Keratinocyte (primary cell): ENCODE results near the gene UQCC3. TPM values are rescaled to one million over a fixed set of nuclear protein-coding genes. Genes with fewer than 3 reads are reported as not detected.

Source experiments
- DNase-seq: peaks from one replicate; pipeline ENCODE4 v3.0.0-alpha.2; 2011; ENCODE audit warnings: low read depth, missing footprints, low spot score
- FAIRE-seq: peaks from 2 replicates; lab custom pipeline; 2011; peaks lifted over from hg19 to GRCh38; lab: Jason Lieb, UNC
- H2AFZ ChIP-seq: 2 replicates; pipeline ENCODE4 v1.6.0; 2012; ENCODE audit warnings: low read length, control low read depth, inconsistent platforms; ENCODE audit not compliant: control insufficient read depth
- H3K27ac ChIP-seq: 2 replicates; pipeline ENCODE4 v1.5.1; 2011; ENCODE audit warnings: low read length; ENCODE audit not compliant: control insufficient read depth, insufficient read depth
- H3K27me3 ChIP-seq: 3 replicates; pipeline ENCODE4 v1.6.0; 2011; ENCODE audit warnings: low read length; ENCODE audit not compliant: control insufficient read depth, insufficient read depth; ENCODE audit errors: extremely low read depth
- H3K36me3 ChIP-seq, 2 experiments: 2 replicates in 1 of 2; 3 replicates in 1 of 2; pipeline ENCODE4 v1.5.1; 2011; ENCODE audit warnings: low read length in 2 of 2, mild to moderate bottlenecking in 1 of 2; ENCODE audit not compliant: control insufficient read depth in 2 of 2, insufficient read depth in 2 of 2; ENCODE audit errors: extremely low read depth in 1 of 2
- H3K4me1 ChIP-seq: 3 replicates; pipeline ENCODE4 v1.5.1; 2011; ENCODE audit warnings: low read length; ENCODE audit not compliant: control insufficient read depth, insufficient read depth; ENCODE audit errors: extremely low read depth
- H3K4me2 ChIP-seq: 3 replicates; pipeline ENCODE4 v1.6.0; 2011; ENCODE audit warnings: low read depth, low read length; ENCODE audit not compliant: control insufficient read depth, insufficient read depth; ENCODE audit errors: extremely low read depth
- H3K4me3 ChIP-seq, 3 experiments: fragments of 200-600 bp in 1 of 3; sonication (generic) in 1 of 3; 2 replicates in 2 of 3; 3 replicates in 1 of 3; pipeline ENCODE4 v1.5.1; 2011 to 2016; ENCODE audit warnings: low read length in 3 of 3, mild to moderate bottlenecking in 3 of 3, control low read depth in 2 of 3, inconsistent platforms in 1 of 3, low read depth in 1 of 3, mixed read lengths in 1 of 3, mixed run types in 1 of 3, moderate library complexity in 1 of 3; ENCODE audit not compliant: control insufficient read depth in 2 of 3, insufficient read depth in 2 of 3; ENCODE audit errors: extremely low read depth in 1 of 3
- H3K79me2 ChIP-seq: 2 replicates; pipeline ENCODE4 v1.6.0; 2012; ENCODE audit warnings: low read length; ENCODE audit not compliant: control insufficient read depth, insufficient read depth
- H3K9ac ChIP-seq: 3 replicates; pipeline ENCODE4 v1.6.0; 2011; ENCODE audit warnings: low read length; ENCODE audit not compliant: control insufficient read depth, insufficient read depth; ENCODE audit errors: extremely low read depth
- H3K9me1 ChIP-seq: 3 replicates; pipeline ENCODE4 v1.6.0; 2011; ENCODE audit warnings: low read length; ENCODE audit not compliant: control insufficient read depth, insufficient read depth; ENCODE audit errors: extremely low read depth
- H3K9me3 ChIP-seq: 2 replicates; pipeline ENCODE4 v1.5.1; 2012; ENCODE audit warnings: low read depth, low read length; ENCODE audit not compliant: control insufficient read depth
- H4K20me1 ChIP-seq: 3 replicates; pipeline ENCODE4 v1.6.0; 2011; ENCODE audit warnings: low read length; ENCODE audit not compliant: control insufficient read depth, insufficient read depth; ENCODE audit errors: extremely low read depth
- CTCF ChIP-seq, 3 experiments: IDR thresholded peaks in 1 of 3; conservative IDR thresholded peaks in 1 of 3; optimal IDR thresholded peaks in 1 of 3; 2 replicates in 2 of 3; 3 replicates in 1 of 3; pipeline versions ENCODE3 to v1.5.1; 2011; ENCODE audit warnings: low read length in 3 of 3, mild to moderate bottlenecking in 3 of 3, moderate library complexity in 2 of 3, control low read depth in 1 of 3, inconsistent platforms in 1 of 3; ENCODE audit not compliant: insufficient read depth in 2 of 3; ENCODE audit errors: extremely low read depth in 1 of 3
- EZH2 ChIP-seq: IDR thresholded peaks from one replicate; pipeline ENCODE4 v1.6.1; 2012; ENCODE audit warnings: inconsistent platforms, mild to moderate bottlenecking, low read length, moderate library complexity
- dilution Hi-C: fragments of 300-500 bp; cut with MboI; formaldehyde crosslinking; loops from one replicate; pipeline ENCODE4 v1.7.0; 2020; ENCODE audit warnings: low sequenced_read_pairs; ENCODE audit not compliant: extremely low pct_ligation_motif_present
- polyA plus RNA-seq, 5 experiments: library from polyadenylated mRNA; depleted of rRNA in 3 of 5; stranded (reverse) in 3 of 5; stranded (forward) in 1 of 5; unstranded in 1 of 5; fragments of >200 nt; gene quantifications; 1 replicate in 1 of 5; 2 replicates in 3 of 5; 3 replicates in 1 of 5; pipeline versions ENCODE4 v1.2.1 to v1.2.3, GENCODE V29; 2011 to 2012; ENCODE audit warnings: missing spikeins in 2 of 5, low read depth in 1 of 5, low replicate concordance in 1 of 5

The UQCC3 gene
- polyA plus RNA-seq, 1 donor (not counting 4 experiments of a cell fraction or from before 2014, with no cell fraction given), result 8.6 TPM

GRCh38 chr11:62677156-62677555, 5.7 kb downstream of the UQCC3 start:
- no peak overlapping the region for H3K4me2 ChIP-seq
- H3K9me1 ChIP-seq, result no peaks in the 10 kb centered on the region
- peaks cover 36% of the 10 kb centered on the region for H3K79me2 ChIP-seq
- DNase-seq, result no peak
- dilution Hi-C loops, result no loop called here
- no peak for TF ChIP-seq CTCF (optimal IDR thresholded peaks at IDR 0.05 in 1 of 3, IDR thresholded peaks at IDR 0.05 in 1 of 3, conservative IDR thresholded peaks at IDR 0.05 in 1 of 3; ENCODE audit: extremely low read depth in 1 of 3, insufficient read depth in 2 of 3, low read length in 3 of 3)
- TF ChIP-seq EZH2, result no peak
- FAIRE-seq, result no peak
- no peaks in the 10 kb centered on the region for H3K9me3 ChIP-seq
- no peak overlapping the region for H3K4me3 ChIP-seq
- H3K36me3 ChIP-seq, result peaks cover 11 to 19% of the 10 kb centered on the region in 2 experiments
- H3K4me1 ChIP-seq, result peaks cover 20% of the 10 kb centered on the region
- no peak overlapping the region for H3K9ac ChIP-seq
- no peak overlapping the region for H2AFZ ChIP-seq
- no peaks in the 10 kb centered on the region for H3K27me3 ChIP-seq
- peak overlapping the region; percentile 14 for H3K27ac ChIP-seq
- H4K20me1 ChIP-seq, result no peaks in the 10 kb centered on the region

- H3K27ac ChIP-seq, result peak overlapping the region; percentile 91
- TF ChIP-seq CTCF (optimal IDR thresholded peaks at IDR 0.05 in 1 of 3, IDR thresholded peaks at IDR 0.05 in 1 of 3, conservative IDR thresholded peaks at IDR 0.05 in 1 of 3; ENCODE audit: extremely low read depth in 1 of 3, insufficient read depth in 2 of 3, low read length in 3 of 3) (no peak), EZH2 (no peak)
- no peaks in the 10 kb centered on the region for H3K9me1 ChIP-seq
- peak overlapping the region; percentile 95 for H3K9ac ChIP-seq
- H3K4me2 ChIP-seq, result peak overlapping the region; percentile 99
- no peak for FAIRE-seq
- H4K20me1 ChIP-seq, result no peaks in the 10 kb centered on the region
- DNase-seq, result no peak
- peaks cover 20% of the 10 kb centered on the region for H3K4me1 ChIP-seq
- H3K36me3 ChIP-seq, result peaks cover 11 to 19% of the 10 kb centered on the region in 2 experiments
- peak overlapping the region; percentile 93 to 100 (median 97) for H3K4me3 ChIP-seq
- H3K9me3 ChIP-seq, result no peaks in the 10 kb centered on the region
- peaks cover 32% of the 10 kb centered on the region for H3K79me2 ChIP-seq
- no peak overlapping the region for H2AFZ ChIP-seq
- dilution Hi-C loops, result no loop called here
- H3K27me3 ChIP-seq, result no peaks in the 10 kb centered on the region
Observed at GRCh38 chr11:62677714-62678113, 6.2 kb downstream of the UQCC3 start.
